Measurements from ENCODE around the gene DACT3.

Gene DACT3

GRCh38 chr19:46610851-46611770 lies 49.9 kb downstream of the DACT3 start:
- DNase-seq: no peak
- H3K27me3 Mint-ChIP-seq (ENCODE audit: low read depth, poor library complexity): no peaks in the 10 kb centered on the region
- peak overlapping the region; percentile 98 for H3K27ac Mint-ChIP-seq
- H3K9me3 Mint-ChIP-seq: no peaks in the 10 kb centered on the region
- H3K4me1 Mint-ChIP-seq: peaks cover 24% of the 10 kb centered on the region
- no peak overlapping the region for H3K4me3 Mint-ChIP-seq
- no peak for TF ChIP-seq CTCF (IDR thresholded peaks at IDR 0.05)
- H3K36me3 Mint-ChIP-seq (ENCODE audit: low read depth): peaks cover 22% of the 10 kb centered on the region

GRCh38 chr19:46610413-46610775 lies 50.6 kb downstream of the DACT3 start:
- H3K27ac Mint-ChIP-seq: peak overlapping the region; percentile 98
- H3K4me1 Mint-ChIP-seq: peaks cover 30% of the 10 kb centered on the region
- DNase-seq: no peak
- H3K9me3 Mint-ChIP-seq: no peaks in the 10 kb centered on the region
- no peaks in the 10 kb centered on the region for H3K27me3 Mint-ChIP-seq (ENCODE audit: low read depth, poor library complexity)
- no peak for TF ChIP-seq CTCF (IDR thresholded peaks at IDR 0.05)
- H3K36me3 Mint-ChIP-seq (ENCODE audit: low read depth): peaks cover 23% of the 10 kb centered on the region
- H3K4me3 Mint-ChIP-seq: no peak overlapping the region

GRCh38 chr19:46609511-46610412 lies 51.2 kb downstream of the DACT3 start:
- H3K36me3 Mint-ChIP-seq (ENCODE audit: low read depth): peaks cover 23% of the 10 kb centered on the region
- no peak overlapping the region for H3K4me3 Mint-ChIP-seq
- no peaks in the 10 kb centered on the region for H3K27me3 Mint-ChIP-seq (ENCODE audit: low read depth, poor library complexity)
- H3K27ac Mint-ChIP-seq: peak overlapping the region; percentile 60
- no peak for DNase-seq
- no peak for TF ChIP-seq CTCF (IDR thresholded peaks at IDR 0.05)
- peaks cover 35% of the 10 kb centered on the region for H3K4me1 Mint-ChIP-seq
- H3K9me3 Mint-ChIP-seq: no peaks in the 10 kb centered on the region

- H3K27me3 Mint-ChIP-seq (ENCODE audit: low read depth, poor library complexity): no peaks in the 10 kb centered on the region
Measured at GRCh38 chr19:46608581-46609345, 52.2 kb downstream of the DACT3 start.

More at GRCh38 chr19:46608581-46609345, 52.2 kb downstream of the DACT3 start:
- peaks cover 38% of the 10 kb centered on the region for H3K4me1 Mint-ChIP-seq
- no peak overlapping the region for H3K27ac Mint-ChIP-seq
- no peak for TF ChIP-seq CTCF (IDR thresholded peaks at IDR 0.05)
- no peak for DNase-seq
- H3K4me3 Mint-ChIP-seq: no peak overlapping the region
- H3K9me3 Mint-ChIP-seq: no peaks in the 10 kb centered on the region
- H3K36me3 Mint-ChIP-seq (ENCODE audit: low read depth): peaks cover 23% of the 10 kb centered on the region

Measured in nephron progenitor cell (in vitro differentiated cells).